HG03442 (cell line): ENCODE results near the gene BBLN.

Source experiments
- ATAC-seq: cut with Tn5 transposase; IDR thresholded peaks from one replicate; pipeline ENCODE4 v1.9.1; 2021; ENCODE audit warnings: mild to moderate bottlenecking, moderate library complexity; ENCODE audit not compliant: unreplicated experiment

BBLN gene

GRCh38 chr9:128144239-128145181, 15.6 kb upstream of the BBLN start:
- ATAC-seq, result no peak

GRCh38 chr9:128145536-128145935, 14.5 kb upstream of the BBLN start:
- ATAC-seq, result no peak

GRCh38 chr9:128145951-128146351, 14.1 kb upstream of the BBLN start:
- no peak for ATAC-seq

- ATAC-seq, result no peak
Measured at GRCh38 chr9:128146591-128147120, 13.4 kb upstream of the BBLN start.

- ATAC-seq, result no peak
Measured at GRCh38 chr9:128148509-128149000, 11.5 kb upstream of the BBLN start.

GRCh38 chr9:128149001-128149701, 10.9 kb upstream of the BBLN start, which contains the start of gene LCN2:
Gene LCN2 (plus strand): TSS chr9:128149453. CDS start chr9:128149526, 73 bp downstream.
- ATAC-seq, result no peak

GRCh38 chr9:128149951-128150593, 10.0 kb upstream of the BBLN start:
- ATAC-seq, result no peak

GRCh38 chr9:128150594-128151308, 9.3 kb upstream of the BBLN start:
- ATAC-seq, result no peak

GRCh38 chr9:128151309-128152132, 8.5 kb upstream of the BBLN start:
- no peak for ATAC-seq

GRCh38 chr9:128152133-128153059, 7.7 kb upstream of the BBLN start:
- ATAC-seq, result no peak

GRCh38 chr9:128153060-128153946, 6.8 kb upstream of the BBLN start:
- no peak for ATAC-seq

GRCh38 chr9:128153947-128154695, 5.9 kb upstream of the BBLN start:
- ATAC-seq, result no peak

- no peak for ATAC-seq
Measured at GRCh38 chr9:128155736-128156500, 4.1 kb upstream of the BBLN start.

GRCh38 chr9:128159522-128159783, 612 bp upstream of the BBLN start:
- ATAC-seq, result no peak

GRCh38 chr9:128160603-128160987, 530 bp downstream of the BBLN start:
- peak; percentile 10 for ATAC-seq

GRCh38 chr9:128161215-128161902, 1.3 kb downstream of the BBLN start:
- no peak for ATAC-seq
